IPS-11a (cell line): ENCODE measurements around the gene EPB41L1.

ENCODE experiments used
- H3K4me3 ChIP-seq: one replicate; pipeline ENCODE4 v1.5.1; 2013; ENCODE audit warnings: low read depth, low read length, control low read depth

The EPB41L1 gene

GRCh38 chr20:36255445-36255844 lies 100.9 kb downstream of the EPB41L1 start:
- no peak overlapping the region for H3K4me3 ChIP-seq

GRCh38 chr20:36259177-36260061 lies 104.9 kb downstream of the EPB41L1 start:
- no peak overlapping the region for H3K4me3 ChIP-seq

GRCh38 chr20:36260316-36260715 lies 105.8 kb downstream of the EPB41L1 start:
- H3K4me3 ChIP-seq: no peak overlapping the region

GRCh38 chr20:36261389-36262105 lies 107.0 kb downstream of the EPB41L1 start:
- no peak overlapping the region for H3K4me3 ChIP-seq

- no peak overlapping the region for H3K4me3 ChIP-seq
Observed at GRCh38 chr20:36262440-36262839, 107.9 kb downstream of the EPB41L1 start.

- H3K4me3 ChIP-seq: no peak overlapping the region
Observed at GRCh38 chr20:36264426-36265246, 110.1 kb downstream of the EPB41L1 start.

GRCh38 chr20:36266189-36266588 lies 111.6 kb downstream of the EPB41L1 start:
- no peak overlapping the region for H3K4me3 ChIP-seq

- H3K4me3 ChIP-seq: no peak overlapping the region
Observed at GRCh38 chr20:36267605-36268381, 113.3 kb downstream of the EPB41L1 start.

GRCh38 chr20:36268440-36269342 lies 114.2 kb downstream of the EPB41L1 start:
- H3K4me3 ChIP-seq: no peak overlapping the region

- no peak overlapping the region for H3K4me3 ChIP-seq
Observed at GRCh38 chr20:36269507-36269906, 115.0 kb downstream of the EPB41L1 start.

GRCh38 chr20:36270744-36271638 lies 116.5 kb downstream of the EPB41L1 start:
- no peak overlapping the region for H3K4me3 ChIP-seq

GRCh38 chr20:36271639-36272546 lies 117.4 kb downstream of the EPB41L1 start:
- no peak overlapping the region for H3K4me3 ChIP-seq

- no peak overlapping the region for H3K4me3 ChIP-seq
Observed at GRCh38 chr20:36272547-36273220, 118.1 kb downstream of the EPB41L1 start.

GRCh38 chr20:36273414-36274180 lies 119.1 kb downstream of the EPB41L1 start:
- H3K4me3 ChIP-seq: no peak overlapping the region

GRCh38 chr20:36274181-36274841 lies 119.8 kb downstream of the EPB41L1 start:
- H3K4me3 ChIP-seq: no peak overlapping the region

GRCh38 chr20:36275011-36275410 lies 120.5 kb downstream of the EPB41L1 start:
- no peak overlapping the region for H3K4me3 ChIP-seq
